Measurements from ENCODE around the gene SQOR.

- TF ChIP-seq TAF1 (IDR thresholded peaks at IDR 0.05; ENCODE audit: low read depth), result no peak
- TF ChIP-seq RAD21 (IDR thresholded peaks at IDR 0.05; ENCODE audit: low read depth), result no peak
- TF ChIP-seq EP300 (IDR thresholded peaks at IDR 0.05; ENCODE audit: borderline replicate concordance), result no peak
- no peak for TF ChIP-seq YY1 (IDR thresholded peaks at IDR 0.05; ENCODE audit: low read depth)
- no peak for TF ChIP-seq NFIC (IDR thresholded peaks at IDR 0.05)
- no peak for TF ChIP-seq TCF12 (IDR thresholded peaks at IDR 0.05; ENCODE audit: low read depth)
- TF ChIP-seq MAX (IDR thresholded peaks at IDR 0.05), result no peak
- no peak for TF ChIP-seq EGR1 (IDR thresholded peaks at IDR 0.05)
- TF ChIP-seq CREB1 (IDR thresholded peaks at IDR 0.05; ENCODE audit: low read depth), result no peak
- TF ChIP-seq ZBTB7A (IDR thresholded peaks at IDR 0.05; ENCODE audit: low read depth), result no peak
- no peak for TF ChIP-seq REST (IDR thresholded peaks at IDR 0.05; ENCODE audit: low read depth)
- TF ChIP-seq FOXM1 (IDR thresholded peaks at IDR 0.05; ENCODE audit: borderline replicate concordance, low read depth), result no peak
- no peak for TF ChIP-seq TEAD4 (IDR thresholded peaks at IDR 0.05)
- TF ChIP-seq CEBPB (IDR thresholded peaks at IDR 0.05), result no peak
These were observed 85.4 kb downstream of the SQOR start for GRCh38 chr15:45720183-45720582.

Measured in Ishikawa (cell line).